HepG2 (cell line): ENCODE results near the gene CRIM1. TPM values are rescaled to one million over a fixed set of nuclear protein-coding genes. Genes with fewer than 3 reads are reported as not detected.

ENCODE experiments used
- CCAR2 ChIP-seq: fragments of 200-400 bp; formaldehyde crosslinking; optimal IDR thresholded peaks from 2 replicates; pipeline ENCODE3; 2018; ENCODE audit warnings: low read depth, mild to moderate bottlenecking, low read length, moderate library complexity
- CENPT ChIP-seq: sonication (generic); formaldehyde crosslinking; IDR thresholded peaks from 2 replicates; pipeline ENCODE4 v1.8.0; 2022; ENCODE audit warnings: low read depth, mild to moderate bottlenecking, moderate library complexity, missing genetic modification reagents
- CHD4 ChIP-seq: fragments of 200-600 bp; sonication (generic); IDR thresholded peaks from 2 replicates; pipeline ENCODE4 v1.7.0; 2017; ENCODE audit warnings: mild to moderate bottlenecking, low read length, borderline replicate concordance
- HDAC6 ChIP-seq: fragments of 200-600 bp; sonication (generic); IDR thresholded peaks from 2 replicates; pipeline ENCODE4 v1.7.0; 2017; ENCODE audit warnings: mild to moderate bottlenecking, antibody characterized with exemption, low read length, low read depth
- MAF1 ChIP-seq: sonication (generic); formaldehyde crosslinking; IDR thresholded peaks from 2 replicates; pipeline ENCODE4 v1.5.0; 2020; ENCODE audit warnings: missing genetic modification reagents, borderline replicate concordance
- MBNL3 ChIP-seq: fragments of 250-450 bp; sonication (Bioruptor Pico); conservative IDR thresholded peaks from 2 replicates; pipeline ENCODE4 v1.8.0; 2022; ENCODE audit warnings: mild to moderate bottlenecking, inconsistent platforms
- MTF2 ChIP-seq: sonication (generic); formaldehyde crosslinking; IDR thresholded peaks from 2 replicates; pipeline ENCODE4 v1.5.0; 2020; ENCODE audit warnings: missing genetic modification reagents, borderline replicate concordance
- NFE2 ChIP-seq: sonication (generic); formaldehyde crosslinking; IDR thresholded peaks from 2 replicates; pipeline ENCODE4 v1.4.0; 2020; ENCODE audit warnings: missing genetic modification reagents
- RBM39 ChIP-seq: fragments of 200-400 bp; formaldehyde crosslinking; IDR thresholded peaks from one replicate; pipeline ENCODE4 v1.6.1; 2018; ENCODE audit warnings: antibody characterized with exemption, mild to moderate bottlenecking, low read depth, low read length; ENCODE audit not compliant: poor library complexity, severe bottlenecking
- REPIN1 ChIP-seq: sonication (generic); formaldehyde crosslinking; IDR thresholded peaks from 2 replicates; pipeline ENCODE4 v1.8.0; 2022; ENCODE audit warnings: missing genetic modification reagents, low read depth, mild to moderate bottlenecking, borderline replicate concordance
- SSRP1 ChIP-seq: IDR thresholded peaks from 2 replicates; pipeline ENCODE4 v1.6.1; 2016; ENCODE audit warnings: control low read depth
- U2AF1 ChIP-seq: fragments of 200-400 bp; formaldehyde crosslinking; optimal IDR thresholded peaks from 2 replicates; pipeline ENCODE3; 2017; ENCODE audit warnings: mild to moderate bottlenecking, low read depth, low read length
- ZFP36L2 ChIP-seq: sonication (generic); formaldehyde crosslinking; IDR thresholded peaks from 2 replicates; pipeline ENCODE4 v1.4.0; 2020; ENCODE audit warnings: missing genetic modification reagents
- ZNF235 ChIP-seq: sonication (generic); formaldehyde crosslinking; IDR thresholded peaks from 2 replicates; pipeline ENCODE4 v1.8.1; 2023; ENCODE audit warnings: mild to moderate bottlenecking, missing genetic modification reagents, borderline replicate concordance
- ZNF263 ChIP-seq: sonication (generic); formaldehyde crosslinking; IDR thresholded peaks from 2 replicates; pipeline ENCODE4 v1.4.0; 2020; ENCODE audit warnings: missing genetic modification reagents
- ZNF296 ChIP-seq: sonication (generic); formaldehyde crosslinking; conservative IDR thresholded peaks from 2 replicates; pipeline ENCODE4 v1.5.0; 2020; ENCODE audit warnings: mild to moderate bottlenecking, missing genetic modification reagents
- ZNF354B ChIP-seq: sonication (generic); formaldehyde crosslinking; IDR thresholded peaks from 2 replicates; pipeline ENCODE4 v1.8.0; 2022; ENCODE audit warnings: mild to moderate bottlenecking, missing genetic modification reagents
- ZSCAN9 ChIP-seq: IDR thresholded peaks from 2 replicates; pipeline ENCODE4 v1.6.1; 2016; ENCODE audit warnings: borderline replicate concordance
- polyA plus RNA-seq, 8 experiments: library from polyadenylated mRNA; depleted of rRNA in 3 of 8; stranded (reverse) in 7 of 8; unstranded in 1 of 8; fragments of >200 nt; fragmentation: Illumina TruSeq in 4 of 8; extraction: Trizol in 4 of 8; gene quantifications; 2 replicates each; pipeline versions ENCODE4 v1.2.1 to v1.2.3, GENCODE V29; 2011 to 2016; ENCODE audit warnings: low read depth in 4 of 8, missing spikeins in 1 of 8, mixed read lengths in 1 of 8; ENCODE audit not compliant: insufficient read depth in 1 of 8
- total RNA-seq, 5 experiments: library from RNA; depleted of rRNA; stranded (reverse); fragments of >200 nt; fragmentation: Illumina TruSeq; extraction: Trizol; gene quantifications; 2 replicates each; pipeline ENCODE4 v1.2.3, GENCODE V29; 2016; ENCODE audit warnings: low read depth in 1 of 5
- TF ChIP-seq, protein P1 (sequence below): IDR thresholded peaks from 2 replicates; pipeline ENCODE4 v1.6.1; 2012; ENCODE audit warnings: low read length, improper control_type of control experiment
- TF ChIP-seq, protein P2 (sequence below): sonication (generic); formaldehyde crosslinking; IDR thresholded peaks from 2 replicates; pipeline ENCODE4 v1.4.0; 2020; ENCODE audit warnings: missing genetic modification reagents
- TF ChIP-seq, protein P3 (sequence below): sonication (generic); formaldehyde crosslinking; IDR thresholded peaks from 2 replicates; pipeline ENCODE4 v1.5.0; 2020; ENCODE audit warnings: mild to moderate bottlenecking, missing genetic modification reagents
- TF ChIP-seq, protein P4 (sequence below): sonication (generic); formaldehyde crosslinking; IDR thresholded peaks from 2 replicates; pipeline ENCODE4 v1.8.0; 2022; ENCODE audit warnings: mild to moderate bottlenecking, missing genetic modification reagents; ENCODE audit not compliant: insufficient replicate concordance

Gene CRIM1
- total and polyA plus RNA-seq, 2 of the 13 experiments (the other 11 are each of a cell fraction or from before 2014, with no cell fraction given), result 39.1 to 69.9 TPM

DNA sequence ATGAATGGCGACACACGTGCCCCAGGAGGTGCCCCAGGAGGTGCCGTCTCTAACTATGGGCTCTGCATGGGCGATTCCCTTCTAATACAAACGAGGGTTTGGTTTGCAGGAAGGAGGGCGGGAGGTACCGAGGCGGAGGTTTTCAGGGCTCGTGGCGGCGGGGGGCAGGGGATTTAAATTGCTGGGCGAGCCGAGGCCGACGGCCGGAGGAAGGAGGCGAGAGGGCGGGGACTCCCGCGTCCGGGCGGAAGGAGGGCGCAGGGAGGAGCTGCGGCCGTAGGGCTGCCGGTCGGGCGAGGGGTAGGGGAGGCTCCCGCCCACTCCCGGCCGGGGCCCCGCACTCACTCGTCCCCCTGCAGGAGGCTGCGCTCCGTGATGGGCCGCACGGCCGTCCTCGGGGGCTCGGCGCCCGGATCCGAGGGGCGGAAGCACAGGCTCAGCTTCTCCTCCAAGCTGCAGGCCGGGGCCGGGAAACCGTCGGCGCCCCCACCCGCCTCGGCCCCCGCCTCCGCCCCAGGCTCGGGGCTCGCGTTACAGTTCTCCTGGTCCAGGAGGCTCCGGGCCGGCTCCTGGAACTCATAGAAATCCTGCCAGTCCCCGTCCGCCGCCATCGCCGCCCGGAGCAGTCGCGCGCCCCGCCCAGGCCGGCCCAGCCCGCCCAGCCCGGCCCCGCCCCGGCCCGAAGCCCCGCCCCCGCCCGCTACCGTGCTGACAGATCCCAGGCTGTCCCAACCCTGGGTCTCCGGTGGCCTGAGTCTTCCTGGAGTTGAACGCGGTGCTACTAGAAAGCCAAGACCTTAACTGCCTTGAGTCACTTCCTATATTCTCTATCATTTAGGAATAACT, 242.2 kb downstream of the CRIM1 start, which contains the start of gene FEZ2 (continued):
- TF ChIP-seq MBNL3 (CRISPR knock-in tag) (no peak), MTF2 (no peak), MAF1 (no peak), NFE2 (CRISPR knock-in tag) (no peak), CHD4 (no peak), RBM39 (peak; percentile 32), ZNF263 (CRISPR knock-in tag) (peak; percentile 41; the same call in 1 of the 2 replicates), ZNF354B (CRISPR knock-in tag) (no peak), ZNF235 (CRISPR knock-in tag) (peak; percentile 67; the same call in 1 of the 2 replicates), SSRP1 (CRISPR knock-in tag) (no peak), HDAC6 (no peak), CCAR2 (no peak), CENPT (CRISPR knock-in tag) (no peak), ZFP36L2 (no peak), ZSCAN9 (CRISPR knock-in tag) (no peak; the same call in 1 of the 2 replicates), ZNF296 (CRISPR knock-in tag) (no peak), REPIN1 (CRISPR knock-in tag) (no peak), U2AF1 (no peak)
- TF ChIP-seq, protein P1, sequence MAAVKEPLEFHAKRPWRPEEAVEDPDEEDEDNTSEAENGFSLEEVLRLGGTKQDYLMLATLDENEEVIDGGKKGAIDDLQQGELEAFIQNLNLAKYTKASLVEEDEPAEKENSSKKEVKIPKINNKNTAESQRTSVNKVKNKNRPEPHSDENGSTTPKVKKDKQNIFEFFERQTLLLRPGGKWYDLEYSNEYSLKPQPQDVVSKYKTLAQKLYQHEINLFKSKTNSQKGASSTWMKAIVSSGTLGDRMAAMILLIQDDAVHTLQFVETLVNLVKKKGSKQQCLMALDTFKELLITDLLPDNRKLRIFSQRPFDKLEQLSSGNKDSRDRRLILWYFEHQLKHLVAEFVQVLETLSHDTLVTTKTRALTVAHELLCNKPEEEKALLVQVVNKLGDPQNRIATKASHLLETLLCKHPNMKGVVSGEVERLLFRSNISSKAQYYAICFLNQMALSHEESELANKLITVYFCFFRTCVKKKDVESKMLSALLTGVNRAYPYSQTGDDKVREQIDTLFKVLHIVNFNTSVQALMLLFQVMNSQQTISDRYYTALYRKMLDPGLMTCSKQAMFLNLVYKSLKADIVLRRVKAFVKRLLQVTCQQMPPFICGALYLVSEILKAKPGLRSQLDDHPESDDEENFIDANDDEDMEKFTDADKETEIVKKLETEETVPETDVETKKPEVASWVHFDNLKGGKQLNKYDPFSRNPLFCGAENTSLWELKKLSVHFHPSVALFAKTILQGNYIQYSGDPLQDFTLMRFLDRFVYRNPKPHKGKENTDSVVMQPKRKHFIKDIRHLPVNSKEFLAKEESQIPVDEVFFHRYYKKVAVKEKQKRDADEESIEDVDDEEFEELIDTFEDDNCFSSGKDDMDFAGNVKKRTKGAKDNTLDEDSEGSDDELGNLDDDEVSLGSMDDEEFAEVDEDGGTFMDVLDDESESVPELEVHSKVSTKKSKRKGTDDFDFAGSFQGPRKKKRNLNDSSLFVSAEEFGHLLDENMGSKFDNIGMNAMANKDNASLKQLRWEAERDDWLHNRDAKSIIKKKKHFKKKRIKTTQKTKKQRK, result no peak
- TF ChIP-seq, protein P2, sequence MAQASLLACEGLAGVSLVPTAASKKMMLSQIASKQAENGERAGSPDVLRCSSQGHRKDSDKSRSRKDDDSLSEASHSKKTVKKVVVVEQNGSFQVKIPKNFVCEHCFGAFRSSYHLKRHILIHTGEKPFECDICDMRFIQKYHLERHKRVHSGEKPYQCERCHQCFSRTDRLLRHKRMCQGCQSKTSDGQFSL (CRISPR knock-in tag), result no peak
- TF ChIP-seq, protein P3, sequence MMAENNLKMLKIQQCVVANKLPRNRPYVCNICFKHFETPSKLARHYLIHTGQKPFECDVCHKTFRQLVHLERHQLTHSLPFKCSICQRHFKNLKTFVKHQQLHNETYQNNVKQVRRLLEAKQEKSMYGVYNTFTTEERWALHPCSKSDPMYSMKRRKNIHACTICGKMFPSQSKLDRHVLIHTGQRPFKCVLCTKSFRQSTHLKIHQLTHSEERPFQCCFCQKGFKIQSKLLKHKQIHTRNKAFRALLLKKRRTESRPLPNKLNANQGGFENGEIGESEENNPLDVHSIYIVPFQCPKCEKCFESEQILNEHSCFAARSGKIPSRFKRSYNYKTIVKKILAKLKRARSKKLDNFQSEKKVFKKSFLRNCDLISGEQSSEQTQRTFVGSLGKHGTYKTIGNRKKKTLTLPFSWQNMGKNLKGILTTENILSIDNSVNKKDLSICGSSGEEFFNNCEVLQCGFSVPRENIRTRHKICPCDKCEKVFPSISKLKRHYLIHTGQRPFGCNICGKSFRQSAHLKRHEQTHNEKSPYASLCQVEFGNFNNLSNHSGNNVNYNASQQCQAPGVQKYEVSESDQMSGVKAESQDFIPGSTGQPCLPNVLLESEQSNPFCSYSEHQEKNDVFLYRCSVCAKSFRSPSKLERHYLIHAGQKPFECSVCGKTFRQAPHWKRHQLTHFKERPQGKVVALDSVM (CRISPR knock-in tag), result no peak; the same call in 1 of the 2 replicates
- TF ChIP-seq, protein P4, sequence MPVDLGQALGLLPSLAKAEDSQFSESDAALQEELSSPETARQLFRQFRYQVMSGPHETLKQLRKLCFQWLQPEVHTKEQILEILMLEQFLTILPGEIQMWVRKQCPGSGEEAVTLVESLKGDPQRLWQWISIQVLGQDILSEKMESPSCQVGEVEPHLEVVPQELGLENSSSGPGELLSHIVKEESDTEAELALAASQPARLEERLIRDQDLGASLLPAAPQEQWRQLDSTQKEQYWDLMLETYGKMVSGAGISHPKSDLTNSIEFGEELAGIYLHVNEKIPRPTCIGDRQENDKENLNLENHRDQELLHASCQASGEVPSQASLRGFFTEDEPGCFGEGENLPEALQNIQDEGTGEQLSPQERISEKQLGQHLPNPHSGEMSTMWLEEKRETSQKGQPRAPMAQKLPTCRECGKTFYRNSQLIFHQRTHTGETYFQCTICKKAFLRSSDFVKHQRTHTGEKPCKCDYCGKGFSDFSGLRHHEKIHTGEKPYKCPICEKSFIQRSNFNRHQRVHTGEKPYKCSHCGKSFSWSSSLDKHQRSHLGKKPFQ (CRISPR knock-in tag), result no peak
